Esophagus muscularis mucosa (tissue), 3 donors: ENCODE measurements around the gene ANO10.
"Not testable (repeated sequence)": the region's sequence is repeated elsewhere in the genome, so short reads cannot be mapped to it uniquely, and the experiment has no call there.

Experiments
- CTCF ChIP-seq, 3 experiments: fragments of 200-600 bp in 2 of 3; fragments of 450-650 bp in 1 of 3; sonication (generic) in 2 of 3; IDR thresholded peaks; one replicate each; pipeline ENCODE4 v1.5.1; 2017 to 2019; ENCODE audit warnings: antibody characterized with exemption in 3 of 3, mild to moderate bottlenecking in 2 of 3, moderate library complexity in 1 of 3
- POLR2AphosphoS5 ChIP-seq, 2 donors: sonication (generic); formaldehyde crosslinking; IDR thresholded peaks; one replicate each; pipeline ENCODE4 v1.6.1; 2017; ENCODE audit warnings: antibody characterized with exemption in 2 of 2

- not testable (repeated sequence) for TF ChIP-seq POLR2AphosphoS5, CTCF (IDR thresholded peaks at IDR 0.05)
These were observed 39.6 kb upstream of the ANO10 start for GRCh38 chr3:43661376-43661775.
